Ammon's horn (tissue), 1 donor: ENCODE results near the gene FGF12.

ENCODE experiments used
- DNase-seq: peaks from one replicate; pipeline ENCODE4 v3.0.0-alpha.2; 2016; ENCODE audit warnings: low spot score

FGF12 gene

DNA sequence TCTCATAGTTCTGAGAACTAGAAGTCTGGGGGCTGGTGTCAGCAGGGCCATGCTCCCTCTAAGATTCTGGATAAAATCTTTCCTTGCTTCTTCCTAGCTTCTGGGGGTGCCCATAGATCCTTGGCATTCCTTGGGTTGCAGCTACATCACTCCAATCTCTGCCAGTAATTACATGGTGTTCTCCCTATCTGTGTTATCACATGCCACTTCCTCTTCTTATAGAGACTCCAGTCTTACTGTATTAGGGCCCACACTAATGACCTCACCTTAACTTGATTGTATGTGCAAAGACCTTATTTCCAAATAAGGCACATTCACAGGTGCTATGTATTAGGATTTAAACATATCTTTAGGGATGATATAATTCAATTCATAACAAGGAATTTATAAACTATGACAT is 618.5 kb downstream of the FGF12 start:
- no peak for DNase-seq

DNA sequence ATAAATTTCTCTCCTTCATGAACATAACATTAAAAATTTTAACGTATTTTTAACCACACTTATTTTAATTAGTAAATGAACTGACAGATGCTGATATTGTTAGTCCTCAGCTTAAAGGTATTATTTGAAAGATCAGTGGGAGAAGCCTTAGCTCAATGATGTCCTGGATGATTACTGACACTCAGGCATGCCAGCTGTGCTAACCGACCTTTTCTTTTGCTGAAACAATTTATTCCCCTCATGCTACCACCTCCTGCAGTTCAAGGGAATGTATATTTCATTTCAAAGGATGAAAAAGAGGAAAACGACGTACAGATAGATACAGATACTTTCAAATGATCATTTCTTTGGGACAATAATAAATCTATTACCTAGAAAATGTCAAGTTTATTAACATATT is 620.8 kb downstream of the FGF12 start:
- DNase-seq = no peak

DNA sequence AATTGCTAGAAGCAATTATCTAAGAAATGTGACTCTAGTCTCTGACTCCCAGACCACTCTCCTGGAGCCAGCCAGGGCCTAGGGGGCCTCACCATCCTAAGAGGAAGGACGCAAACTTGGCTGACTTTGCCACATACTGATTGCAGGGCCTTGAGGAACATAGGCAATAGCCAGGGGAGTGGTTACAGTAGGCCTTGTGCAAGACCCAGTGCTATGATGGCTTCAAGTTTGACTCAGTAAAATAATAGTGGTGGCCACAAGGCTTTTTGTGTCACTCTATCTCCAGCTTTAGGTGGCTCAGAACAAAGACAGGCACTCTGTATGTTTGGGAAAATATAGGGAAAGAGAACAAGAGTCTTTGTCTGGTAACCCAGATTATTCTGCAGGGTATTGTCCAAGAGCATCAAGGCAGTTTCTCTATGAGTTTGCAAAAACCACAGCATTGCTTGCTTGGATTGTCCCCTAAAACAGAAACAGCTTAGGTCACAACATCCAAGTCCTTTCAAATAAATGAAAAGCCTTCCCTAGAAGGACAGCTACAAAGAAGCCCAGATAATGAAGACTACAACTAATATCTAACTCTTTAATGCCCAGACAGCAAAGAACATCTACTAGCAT is 634.8 kb downstream of the FGF12 start:
- DNase-seq = no peak

- no peak for DNase-seq
These were observed 635.5 kb downstream of the FGF12 start for GRCh38 chr3:192091831-192092230.

- no peak for DNase-seq
These were observed 636.8 kb downstream of the FGF12 start for GRCh38 chr3:192090586-192090985.
